Eye (tissue), 1 donor: ENCODE results near the gene CCDC91.
"Not testable (repeated sequence)": the region's sequence is repeated elsewhere in the genome, so short reads cannot be mapped to it uniquely, and the experiment has no call there.

Source experiments
- DNase-seq: peaks from one replicate; pipeline ENCODE4 v3.0.0-alpha.2; 2015

Gene CCDC91

GRCh38 chr12:28378736-28379135 is 188.5 kb downstream of the CCDC91 start:
- DNase-seq, result no peak

GRCh38 chr12:28379779-28380178 is 189.5 kb downstream of the CCDC91 start:
- DNase-seq, result not testable (repeated sequence)

- no peak for DNase-seq
These were observed 193.1 kb downstream of the CCDC91 start for GRCh38 chr12:28383368-28383767.

GRCh38 chr12:28388879-28389278 is 198.6 kb downstream of the CCDC91 start:
- DNase-seq, result no peak

- peak; percentile 17 for DNase-seq
These were observed 199.9 kb downstream of the CCDC91 start for GRCh38 chr12:28390206-28390605.

GRCh38 chr12:28390761-28391385 is 200.6 kb downstream of the CCDC91 start:
- DNase-seq, result peak; percentile 41

- no peak for DNase-seq
These were observed 219.6 kb downstream of the CCDC91 start for GRCh38 chr12:28409892-28410291.

GRCh38 chr12:28413460-28414109 is 223.3 kb downstream of the CCDC91 start:
- DNase-seq, result no peak

- DNase-seq, result no peak
These were observed 225.5 kb downstream of the CCDC91 start for GRCh38 chr12:28415755-28416154.

- no peak for DNase-seq
These were observed 231.1 kb downstream of the CCDC91 start for GRCh38 chr12:28421374-28421773.

GRCh38 chr12:28424965-28425364 is 234.7 kb downstream of the CCDC91 start:
- DNase-seq, result no peak

GRCh38 chr12:28425526-28425925 is 235.3 kb downstream of the CCDC91 start:
- DNase-seq, result no peak

- no peak for DNase-seq
These were observed 236.8 kb downstream of the CCDC91 start for GRCh38 chr12:28427046-28427445.

GRCh38 chr12:28440081-28440608 is 249.9 kb downstream of the CCDC91 start:
- DNase-seq, result no peak

GRCh38 chr12:28442101-28442500 is 251.8 kb downstream of the CCDC91 start:
- no peak for DNase-seq

- no peak for DNase-seq
These were observed 253.1 kb downstream of the CCDC91 start for GRCh38 chr12:28443337-28443736.

GRCh38 chr12:28446031-28446430 is 255.8 kb downstream of the CCDC91 start:
- no peak for DNase-seq

GRCh38 chr12:28453686-28454085 is 263.4 kb downstream of the CCDC91 start:
- DNase-seq, result no peak

GRCh38 chr12:28456934-28457710 is 266.9 kb downstream of the CCDC91 start:
- DNase-seq, result no peak

GRCh38 chr12:28457785-28458184 is 267.5 kb downstream of the CCDC91 start:
- DNase-seq, result no peak

- DNase-seq, result no peak
These were observed 269.2 kb downstream of the CCDC91 start for GRCh38 chr12:28459481-28459880.

GRCh38 chr12:28460420-28461130 is 270.3 kb downstream of the CCDC91 start:
- no peak for DNase-seq

- DNase-seq, result no peak
These were observed 273.1 kb downstream of the CCDC91 start for GRCh38 chr12:28463396-28463795.
